H9 (cell line): ENCODE data around the gene C2orf68. TPM values are rescaled to one million over a fixed set of nuclear protein-coding genes. Genes with fewer than 3 reads are reported as not detected.

Source experiments
- DNase-seq: peaks from one replicate; pipeline ENCODE4 v3.0.0-alpha.2; 2017
- H2AFZ ChIP-seq: one replicate; pipeline ENCODE4 v1.6.1; 2013; ENCODE audit warnings: mild to moderate bottlenecking, low read length, control low read depth, moderate library complexity
- H2AK5ac ChIP-seq: 2 replicates; pipeline ENCODE4 v1.6.1; 2013; ENCODE audit warnings: low read length, control low read depth, mixed read lengths; ENCODE audit not compliant: insufficient read length
- H2BK120ac ChIP-seq: one replicate; pipeline ENCODE4 v1.6.1; 2013; ENCODE audit warnings: low read depth, mild to moderate bottlenecking, low read length, control low read depth, inconsistent platforms; ENCODE audit not compliant: poor library complexity, severe bottlenecking
- H2BK12ac ChIP-seq: 2 replicates; pipeline ENCODE4 v1.6.1; 2013; ENCODE audit warnings: low read length, control low read depth, mixed read lengths, low read depth; ENCODE audit not compliant: insufficient read length
- H2BK15ac ChIP-seq: 2 replicates; pipeline ENCODE4 v1.6.1; 2013; ENCODE audit warnings: low read depth, low read length, control low read depth
- H2BK20ac ChIP-seq: one replicate; pipeline ENCODE4 v1.6.1; 2013; ENCODE audit warnings: low read depth, mild to moderate bottlenecking, low read length, control low read depth, inconsistent platforms; ENCODE audit not compliant: poor library complexity, severe bottlenecking
- H2BK5ac ChIP-seq: 2 replicates; pipeline ENCODE4 v1.6.1; 2013; ENCODE audit warnings: low read length, control low read depth, mixed read lengths; ENCODE audit not compliant: insufficient read length
- H3K14ac ChIP-seq: 2 replicates; pipeline ENCODE4 v1.6.1; 2013; ENCODE audit warnings: low read length, control low read depth; ENCODE audit not compliant: insufficient read depth
- H3K18ac ChIP-seq: 2 replicates; pipeline ENCODE4 v1.6.1; 2013; ENCODE audit warnings: low read depth, mild to moderate bottlenecking, mixed read lengths, low read length, control low read depth; ENCODE audit not compliant: insufficient read length
- H3K23ac ChIP-seq: 2 replicates; pipeline ENCODE4 v1.6.1; 2013; ENCODE audit warnings: low read length, control low read depth, mixed read lengths, low read depth; ENCODE audit not compliant: insufficient read length
- H3K23me2 ChIP-seq: 2 replicates; pipeline ENCODE4 v1.6.1; 2013; ENCODE audit warnings: low read depth, mild to moderate bottlenecking, mixed read lengths, low read length, control low read depth; ENCODE audit not compliant: insufficient read length, poor library complexity, severe bottlenecking
- H3K27ac ChIP-seq: 2 replicates; pipeline ENCODE4 v1.5.1; 2013; ENCODE audit warnings: low read length, control low read depth, mixed read lengths, low read depth; ENCODE audit not compliant: insufficient read length
- H3K27me3 ChIP-seq: 2 replicates; pipeline ENCODE4 v1.6.1; 2013; ENCODE audit warnings: low read length, control low read depth, inconsistent platforms; ENCODE audit not compliant: insufficient read depth
- H3K4ac ChIP-seq: 2 replicates; pipeline ENCODE4 v1.6.1; 2013; ENCODE audit warnings: low read depth, mild to moderate bottlenecking, control low read depth, inconsistent platforms, low read length, moderate library complexity
- H3K4me1 ChIP-seq: 2 replicates; pipeline ENCODE4 v1.6.1; 2013; ENCODE audit warnings: low read length, control low read depth, inconsistent platforms; ENCODE audit not compliant: insufficient read depth
- H3K4me2 ChIP-seq: 2 replicates; pipeline ENCODE4 v1.6.1; 2013; ENCODE audit warnings: low read length, control low read depth, mixed read lengths; ENCODE audit not compliant: insufficient read length, insufficient read depth
- H3K56ac ChIP-seq: 2 replicates; pipeline ENCODE4 v1.6.1; 2013; ENCODE audit warnings: low read depth, mild to moderate bottlenecking, mixed read lengths, low read length, control low read depth; ENCODE audit not compliant: insufficient read length
- H3K79me1 ChIP-seq: 2 replicates; pipeline ENCODE4 v1.6.1; 2013; ENCODE audit warnings: low read depth, mild to moderate bottlenecking, moderate library complexity, low read length, control low read depth, inconsistent platforms; ENCODE audit not compliant: insufficient read depth, poor library complexity, severe bottlenecking
- H3K79me2 ChIP-seq: 2 replicates; pipeline ENCODE4 v1.6.1; 2013; ENCODE audit warnings: low read length, control low read depth, inconsistent platforms; ENCODE audit not compliant: insufficient read depth
- H3K9ac ChIP-seq: 2 replicates; pipeline ENCODE4 v1.6.1; 2013; ENCODE audit warnings: low read length, control low read depth, mixed read lengths; ENCODE audit not compliant: insufficient read length; ENCODE audit errors: extremely low read depth
- H3K9me3 ChIP-seq: one replicate; pipeline ENCODE4 v1.6.1; 2013; ENCODE audit warnings: low read depth, low read length, inconsistent platforms; ENCODE audit not compliant: control insufficient read depth
- H3T11ph ChIP-seq: one replicate; pipeline ENCODE4 v1.6.1; 2013; ENCODE audit warnings: mild to moderate bottlenecking, low read length, control low read depth, inconsistent platforms
- H4K20me1 ChIP-seq: one replicate; pipeline ENCODE4 v1.6.1; 2013; ENCODE audit not compliant: control insufficient read depth, insufficient read length, insufficient read depth
- H4K5ac ChIP-seq: 2 replicates; pipeline ENCODE4 v1.6.1; 2013; ENCODE audit warnings: low read depth, mild to moderate bottlenecking, mixed read lengths, low read length, control low read depth; ENCODE audit not compliant: insufficient read length
- H4K8ac ChIP-seq: replicated peaks from 2 replicates; pipeline ENCODE4 v1.6.1; 2013; ENCODE audit warnings: low read length, control low read depth, mixed read lengths, low read depth; ENCODE audit not compliant: insufficient read length
- H4K91ac ChIP-seq: 2 replicates; pipeline ENCODE4 v1.6.1; 2013; ENCODE audit warnings: low read depth, mild to moderate bottlenecking, moderate library complexity, mixed read lengths, low read length, control low read depth; ENCODE audit not compliant: insufficient read length
- H3K27ac Mint-ChIP-seq, 3 experiments: 2 replicates in 2 of 3; 3 replicates in 1 of 3; pipeline ENCODE4 v1.8.0; 2020 to 2021; ENCODE audit warnings: mixed read lengths in 3 of 3, mild to moderate bottlenecking in 1 of 3, moderate library complexity in 1 of 3
- H3K27me3 Mint-ChIP-seq: 2 replicates; pipeline ENCODE4 v1.8.0; 2021; ENCODE audit warnings: low read depth, mild to moderate bottlenecking, moderate library complexity, mixed read lengths
- H3K36me3 Mint-ChIP-seq, 3 experiments: 2 replicates in 2 of 3; 3 replicates in 1 of 3; pipeline ENCODE4 v1.8.0; 2020 to 2021; ENCODE audit warnings: low read depth in 3 of 3, mixed read lengths in 3 of 3; ENCODE audit not compliant: insufficient read depth in 1 of 3
- H3K4me1 Mint-ChIP-seq, 2 experiments: 2 replicates each; pipeline ENCODE4 v1.8.0; 2020; ENCODE audit warnings: mixed read lengths in 2 of 2
- H3K4me3 Mint-ChIP-seq, 2 experiments: 2 replicates in 1 of 2; 3 replicates in 1 of 2; pipeline ENCODE4 v1.8.0; 2020 to 2021; ENCODE audit warnings: mild to moderate bottlenecking in 2 of 2, mixed read lengths in 2 of 2, moderate library complexity in 1 of 2
- H3K9me3 Mint-ChIP-seq, 2 experiments: 2 replicates in 1 of 2; 3 replicates in 1 of 2; pipeline ENCODE4 v1.8.0; 2020; ENCODE audit warnings: mild to moderate bottlenecking in 2 of 2, mixed read lengths in 2 of 2, moderate library complexity in 1 of 2
- WGBS: extraction: QIAGEN DNeasy Blood & Tissue Kit; methylation state at CpG from one replicate; pipeline ENCODE4 v1.1.7; 2013; ENCODE audit warnings: missing lambda C conversion rate, low lambda C conversion rate, mixed read lengths; ENCODE audit not compliant: insufficient read length; ENCODE audit errors: extremely low coverage; 5-methylcytosine and 5-hydroxymethylcytosine counted together
- total RNA-seq: library from RNA; stranded (reverse); gene quantifications from 2 replicates; pipeline ENCODE4 v1.2.1, GENCODE V29; 2021
- TF ChIP-seq, protein P1 (sequence below): fragments of 200-600 bp; sonication (generic); conservative IDR thresholded peaks from 3 replicates; pipeline ENCODE4 v1.8.0; 2021; ENCODE audit warnings: antibody characterized with exemption, mild to moderate bottlenecking

Gene C2orf68
- total RNA-seq, 1 experiment from 2014 or later, result 39.6 TPM

GRCh38 chr2:85649201-85650190 lies 37.6 kb upstream of the C2orf68 start:
- Histone ChIP-seq H3K56ac (no peak overlapping the region), H3K4me2 (no peak overlapping the region), H2BK5ac (no peak overlapping the region), H2AFZ (no peak overlapping the region), H3K27me3 (no peaks in the 10 kb centered on the region), H3K79me1 (no peaks in the 10 kb centered on the region), H2BK120ac (no peak overlapping the region), H3K27ac (no peak overlapping the region), H3K9me3 (no peaks in the 10 kb centered on the region), H3K23me2 (no peaks in the 10 kb centered on the region), H3K23ac (no peak overlapping the region), H4K91ac (no peak overlapping the region), H3K4ac (no peak overlapping the region), H2BK15ac (no peak overlapping the region), H4K5ac (no peak overlapping the region), H4K20me1 (no peaks in the 10 kb centered on the region), H3K4me1 (no peaks in the 10 kb centered on the region), H4K8ac (no peak overlapping the region), H3K18ac (no peak overlapping the region), H3K9ac (no peak overlapping the region), H2AK5ac (no peak overlapping the region), H2BK12ac (no peak overlapping the region), H2BK20ac (no peak overlapping the region), H3K14ac (no peak overlapping the region), H3T11ph (no peak overlapping the region), H3K79me2 (no peaks in the 10 kb centered on the region)
- Mint-ChIP-seq H3K9me3 (no peaks in the 10 kb centered on the region), H3K36me3 (peaks cover 38 to 86% (median 75%) of the 10 kb centered on the region in 3 experiments; a peak in 6 of 7 replicates), H3K4me3 (no peak overlapping the region), H3K27me3 (no peaks in the 10 kb centered on the region; the same call in 1 of the 2 replicates), H3K27ac (no peak overlapping the region), H3K4me1 (peaks cover 4% of the 10 kb centered on the region in 2 experiments; a peak in 2 of 4 replicates)
- TF ChIP-seq, protein P1, sequence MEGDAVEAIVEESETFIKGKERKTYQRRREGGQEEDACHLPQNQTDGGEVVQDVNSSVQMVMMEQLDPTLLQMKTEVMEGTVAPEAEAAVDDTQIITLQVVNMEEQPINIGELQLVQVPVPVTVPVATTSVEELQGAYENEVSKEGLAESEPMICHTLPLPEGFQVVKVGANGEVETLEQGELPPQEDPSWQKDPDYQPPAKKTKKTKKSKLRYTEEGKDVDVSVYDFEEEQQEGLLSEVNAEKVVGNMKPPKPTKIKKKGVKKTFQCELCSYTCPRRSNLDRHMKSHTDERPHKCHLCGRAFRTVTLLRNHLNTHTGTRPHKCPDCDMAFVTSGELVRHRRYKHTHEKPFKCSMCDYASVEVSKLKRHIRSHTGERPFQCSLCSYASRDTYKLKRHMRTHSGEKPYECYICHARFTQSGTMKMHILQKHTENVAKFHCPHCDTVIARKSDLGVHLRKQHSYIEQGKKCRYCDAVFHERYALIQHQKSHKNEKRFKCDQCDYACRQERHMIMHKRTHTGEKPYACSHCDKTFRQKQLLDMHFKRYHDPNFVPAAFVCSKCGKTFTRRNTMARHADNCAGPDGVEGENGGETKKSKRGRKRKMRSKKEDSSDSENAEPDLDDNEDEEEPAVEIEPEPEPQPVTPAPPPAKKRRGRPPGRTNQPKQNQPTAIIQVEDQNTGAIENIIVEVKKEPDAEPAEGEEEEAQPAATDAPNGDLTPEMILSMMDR, result no peak
- no CpG with 5 or more reads among the region's 9 CpGs for WGBS
- no peak for DNase-seq
